DND-41 (cell line): ENCODE results near the gene CD300A.

Experiments used
- CTCF ChIP-seq: IDR thresholded peaks from 2 replicates; pipeline ENCODE4 v1.5.1; 2012; ENCODE audit warnings: borderline replicate concordance, low read length, moderate library complexity, mild to moderate bottlenecking; ENCODE audit not compliant: poor library complexity, severe bottlenecking; ENCODE audit errors: extremely low read depth
- EZH2 ChIP-seq: IDR thresholded peaks from 3 replicates; pipeline ENCODE4 v1.6.1; 2012; ENCODE audit warnings: borderline replicate concordance, low read depth, mild to moderate bottlenecking, moderate library complexity, low read length, inconsistent platforms; ENCODE audit not compliant: severe bottlenecking

DNA sequence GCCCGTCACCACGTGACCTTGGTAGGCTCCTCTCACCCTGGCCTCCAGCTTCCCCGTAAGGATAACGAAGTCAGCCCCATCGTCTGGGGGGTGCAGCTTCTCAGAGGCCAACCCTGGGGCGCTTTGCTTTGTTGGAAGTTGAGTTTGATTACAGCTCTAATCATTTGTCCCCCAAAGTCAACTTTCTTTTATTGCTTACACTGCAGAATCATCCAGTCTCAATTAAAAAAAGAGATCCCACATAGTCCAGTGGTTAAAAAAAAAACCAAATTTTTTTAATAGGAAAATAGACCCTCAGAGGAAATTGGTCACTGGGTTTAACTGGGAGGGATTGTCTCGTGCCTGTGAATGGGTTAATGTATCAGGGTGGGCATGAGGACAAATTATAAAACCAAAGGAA is 42.3 kb upstream of the CD300A start:
- TF ChIP-seq CTCF (no peak), EZH2 (no peak)
